ENCODE data around the gene RAB14.

DNA sequence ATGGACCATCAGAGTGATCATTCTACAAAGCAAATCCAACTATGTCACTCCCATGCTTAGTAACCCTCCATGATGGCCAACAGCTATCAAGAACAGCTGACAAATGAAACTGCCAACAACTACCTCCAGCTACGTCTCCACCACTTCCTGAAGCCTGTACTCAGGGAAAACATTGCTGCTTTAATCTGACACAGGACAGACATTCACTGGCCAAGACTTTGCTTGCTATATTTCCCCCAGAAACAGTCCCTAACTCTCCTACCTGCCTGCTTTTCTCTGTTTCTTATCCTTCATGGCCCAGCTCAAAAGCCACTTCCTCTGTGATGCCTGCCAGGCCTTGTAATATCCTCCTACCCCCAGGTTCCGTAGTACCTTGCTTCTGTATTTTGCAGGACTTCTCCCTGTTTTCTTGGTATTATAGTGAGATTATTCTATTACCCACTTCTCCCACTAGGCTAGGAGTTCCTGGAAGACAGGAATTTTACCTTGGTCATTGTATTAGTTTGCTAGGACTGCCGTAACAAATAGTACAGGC, 14.7 kb upstream of the RAB14 start:
- TF ChIP-seq, protein P1, sequence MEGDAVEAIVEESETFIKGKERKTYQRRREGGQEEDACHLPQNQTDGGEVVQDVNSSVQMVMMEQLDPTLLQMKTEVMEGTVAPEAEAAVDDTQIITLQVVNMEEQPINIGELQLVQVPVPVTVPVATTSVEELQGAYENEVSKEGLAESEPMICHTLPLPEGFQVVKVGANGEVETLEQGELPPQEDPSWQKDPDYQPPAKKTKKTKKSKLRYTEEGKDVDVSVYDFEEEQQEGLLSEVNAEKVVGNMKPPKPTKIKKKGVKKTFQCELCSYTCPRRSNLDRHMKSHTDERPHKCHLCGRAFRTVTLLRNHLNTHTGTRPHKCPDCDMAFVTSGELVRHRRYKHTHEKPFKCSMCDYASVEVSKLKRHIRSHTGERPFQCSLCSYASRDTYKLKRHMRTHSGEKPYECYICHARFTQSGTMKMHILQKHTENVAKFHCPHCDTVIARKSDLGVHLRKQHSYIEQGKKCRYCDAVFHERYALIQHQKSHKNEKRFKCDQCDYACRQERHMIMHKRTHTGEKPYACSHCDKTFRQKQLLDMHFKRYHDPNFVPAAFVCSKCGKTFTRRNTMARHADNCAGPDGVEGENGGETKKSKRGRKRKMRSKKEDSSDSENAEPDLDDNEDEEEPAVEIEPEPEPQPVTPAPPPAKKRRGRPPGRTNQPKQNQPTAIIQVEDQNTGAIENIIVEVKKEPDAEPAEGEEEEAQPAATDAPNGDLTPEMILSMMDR (IDR thresholded peaks at IDR 0.05), result no peak
- TF ChIP-seq NFE2L1 (CRISPR knock-in tag; IDR thresholded peaks at IDR 0.05), result no peak
- no peak for TF ChIP-seq ZNF416 (CRISPR knock-in tag; IDR thresholded peaks at IDR 0.05)
